Endothelial cell of umbilical vein (primary cell): ENCODE results near the gene RNASE8. TPM values are rescaled to one million over a fixed set of nuclear protein-coding genes. Genes with fewer than 3 reads are reported as not detected.

ENCODE experiments used
- BruUV-seq: library from RNA; stranded (reverse); fragments of 400-500 nt; replicated peaks from 2 replicates; lab custom pipeline; 2021; lab: Mats Ljungman, UMichigan
- CTCF ChIA-PET: fragments of 300-600, 350-600 bp; sonication (Branson Sonifier 250); formaldehyde crosslinking; loops from one replicate; lab custom pipeline; 2021; ENCODE audit warnings: antibody characterized with exemption, inconsistent platforms; lab: Charles Lee
- POLR2A ChIA-PET: fragments of 300-600, 350-600 bp; sonication (Branson Sonifier 250); formaldehyde crosslinking; loops from one replicate; lab custom pipeline; 2021; ENCODE audit warnings: antibody characterized with exemption, inconsistent platforms; lab: Charles Lee
- DNase-seq: peaks from one replicate; pipeline ENCODE4 v3.0.0-alpha.2; 2011; ENCODE audit warnings: low read depth, low spot score
- FAIRE-seq: peaks from 2 replicates; lab custom pipeline; 2011; peaks lifted over from hg19 to GRCh38; lab: Jason Lieb, UNC
- H2AFZ ChIP-seq: 2 replicates; pipeline ENCODE4 v1.6.0; 2012; ENCODE audit warnings: low read depth, low read length, control low read depth, inconsistent platforms
- H3K27ac ChIP-seq: 2 replicates; pipeline ENCODE4 v1.5.1; 2011; ENCODE audit warnings: low read depth, mild to moderate bottlenecking, control low read depth, low read length, moderate library complexity; ENCODE audit not compliant: insufficient read depth
- H3K27me3 ChIP-seq, 2 experiments: 2 replicates each; pipeline versions ENCODE4 v1.6.0 to v1.6.1; 2011; ENCODE audit warnings: low read length in 2 of 2, mixed read lengths in 1 of 2; ENCODE audit not compliant: control insufficient read depth in 2 of 2, insufficient read depth in 2 of 2
- H3K36me3 ChIP-seq, 2 experiments: 2 replicates in 1 of 2; 3 replicates in 1 of 2; pipeline ENCODE4 v1.5.1; 2011; ENCODE audit warnings: low read length in 2 of 2, mild to moderate bottlenecking in 1 of 2, moderate library complexity in 1 of 2; ENCODE audit not compliant: control insufficient read depth in 2 of 2, insufficient read depth in 2 of 2; ENCODE audit errors: extremely low read depth in 1 of 2
- H3K4me1 ChIP-seq: 3 replicates; pipeline ENCODE4 v1.5.1; 2011; ENCODE audit warnings: mild to moderate bottlenecking, low read length; ENCODE audit not compliant: control insufficient read depth, insufficient read depth; ENCODE audit errors: extremely low read depth
- H3K4me2 ChIP-seq: 2 replicates; pipeline ENCODE4 v1.6.1; 2011; ENCODE audit warnings: low read length, control low read depth, mixed read lengths; ENCODE audit not compliant: insufficient read depth
- H3K4me3 ChIP-seq, 3 experiments: fragments of 200-600 bp in 1 of 3; sonication (generic), shearing (Covaris generic) in 1 of 3; replicated peaks in 1 of 3; 2 replicates each; pipeline ENCODE4 v1.5.1; 2011 to 2016; ENCODE audit warnings: control low read depth in 3 of 3, low read length in 3 of 3, mild to moderate bottlenecking in 2 of 3, inconsistent platforms in 1 of 3, low read depth in 1 of 3, moderate library complexity in 1 of 3; ENCODE audit not compliant: insufficient read depth in 1 of 3
- H3K79me2 ChIP-seq: 2 replicates; pipeline ENCODE4 v1.6.0; 2012; ENCODE audit warnings: low read length, inconsistent platforms; ENCODE audit not compliant: control insufficient read depth, insufficient read depth
- H3K9ac ChIP-seq: replicated peaks from 2 replicates; pipeline ENCODE3; 2011; ENCODE audit warnings: low read length, control low read depth; ENCODE audit not compliant: insufficient read depth; ENCODE audit errors: extremely low read depth
- H3K9me1 ChIP-seq: replicated peaks from 3 replicates; pipeline ENCODE4 v1.6.0; 2011; ENCODE audit warnings: mild to moderate bottlenecking, low read length; ENCODE audit not compliant: control insufficient read depth, insufficient read depth; ENCODE audit errors: extremely low read depth
- H3K9me3 ChIP-seq: replicated peaks from 2 replicates; pipeline ENCODE4 v1.5.1; 2012; ENCODE audit warnings: low read length, inconsistent platforms; ENCODE audit not compliant: control insufficient read depth, insufficient read depth
- H4K20me1 ChIP-seq: replicated peaks from 2 replicates; pipeline ENCODE3; 2011; ENCODE audit warnings: mild to moderate bottlenecking, low read length; ENCODE audit not compliant: control insufficient read depth, insufficient read depth; ENCODE audit errors: extremely low read depth
- CTCF ChIP-seq, 2 donors: IDR thresholded peaks; 1 replicate in 1 of 2; 2 replicates in 1 of 2; pipeline ENCODE4 v1.5.1; 2011; ENCODE audit warnings: low read length in 2 of 2, mild to moderate bottlenecking in 2 of 2, moderate library complexity in 2 of 2, control low read depth in 1 of 2, inconsistent platforms in 1 of 2, low read depth in 1 of 2; ENCODE audit not compliant: insufficient read depth in 1 of 2; ENCODE audit errors: extremely low read depth in 1 of 2
- EZH2 ChIP-seq: IDR thresholded peaks from 2 replicates; pipeline ENCODE4 v1.6.1; 2012; ENCODE audit warnings: borderline replicate concordance, low read depth, mild to moderate bottlenecking, moderate library complexity, low read length, inconsistent platforms; ENCODE audit not compliant: severe bottlenecking
- FOS ChIP-seq: IDR thresholded peaks from 2 replicates; pipeline ENCODE4 v1.6.1; 2011; ENCODE audit warnings: mild to moderate bottlenecking, low read length, moderate library complexity, borderline replicate concordance; ENCODE audit not compliant: insufficient read depth
- GATA2 ChIP-seq: IDR thresholded peaks from 2 replicates; pipeline ENCODE4 v1.7.0; 2011; ENCODE audit warnings: low read depth, mild to moderate bottlenecking, moderate library complexity, mixed read lengths, low read length; ENCODE audit not compliant: insufficient read length, insufficient read depth
- JUN ChIP-seq: IDR thresholded peaks from 2 replicates; pipeline ENCODE4 v1.6.1; 2011; ENCODE audit warnings: borderline replicate concordance, low read depth; ENCODE audit not compliant: insufficient read length, insufficient read depth
- MAX ChIP-seq: IDR thresholded peaks from 2 replicates; pipeline ENCODE4 v1.6.1; 2011; ENCODE audit not compliant: insufficient read depth, insufficient read length
- MYC ChIP-seq: IDR thresholded peaks from one replicate; pipeline ENCODE4 v1.6.1; 2011; ENCODE audit warnings: mild to moderate bottlenecking, low read depth, low read length
- POLR2A ChIP-seq: IDR thresholded peaks from 2 replicates; pipeline ENCODE4 v1.6.1; 2012; ENCODE audit warnings: low read depth, mild to moderate bottlenecking, control low read depth, low read length
- POLR2AphosphoS5 ChIP-seq: IDR thresholded peaks from 2 replicates; pipeline ENCODE4 v1.6.1; 2012; ENCODE audit warnings: low read depth, mild to moderate bottlenecking, control low read depth, low read length, moderate library complexity; ENCODE audit not compliant: insufficient read depth
- dilution Hi-C: fragments of 300-500 bp; cut with MboI; formaldehyde crosslinking; loops from one replicate; pipeline ENCODE4 v1.15.0; 2019; ENCODE audit warnings: low sequenced_read_pairs; ENCODE audit not compliant: extremely low pct_ligation_motif_present
- intact Hi-C: fragments of 100-400 bp; cut with micrococcal nuclease; formaldehyde crosslinking; loops from one replicate; pipeline ENCODE4 v1.10.0; 2022
- polyA plus RNA-seq, 4 experiments: library from polyadenylated mRNA; depleted of rRNA in 3 of 4; stranded (reverse) in 3 of 4; unstranded in 1 of 4; fragments of >200 nt; gene quantifications; 2 replicates each; pipeline versions ENCODE4 v1.2.1 to v1.2.3, GENCODE V29; 2011 to 2012; ENCODE audit warnings: missing spikeins in 1 of 4
- total RNA-seq: library from RNA; stranded (reverse); gene quantifications from 2 replicates; pipeline ENCODE4 v1.2.3, GENCODE V29; 2021

RNASE8 gene
- total and polyA plus RNA-seq, 2 donors (not counting 3 experiments of a cell fraction or from before 2014, with no cell fraction given): not detected

DNA sequence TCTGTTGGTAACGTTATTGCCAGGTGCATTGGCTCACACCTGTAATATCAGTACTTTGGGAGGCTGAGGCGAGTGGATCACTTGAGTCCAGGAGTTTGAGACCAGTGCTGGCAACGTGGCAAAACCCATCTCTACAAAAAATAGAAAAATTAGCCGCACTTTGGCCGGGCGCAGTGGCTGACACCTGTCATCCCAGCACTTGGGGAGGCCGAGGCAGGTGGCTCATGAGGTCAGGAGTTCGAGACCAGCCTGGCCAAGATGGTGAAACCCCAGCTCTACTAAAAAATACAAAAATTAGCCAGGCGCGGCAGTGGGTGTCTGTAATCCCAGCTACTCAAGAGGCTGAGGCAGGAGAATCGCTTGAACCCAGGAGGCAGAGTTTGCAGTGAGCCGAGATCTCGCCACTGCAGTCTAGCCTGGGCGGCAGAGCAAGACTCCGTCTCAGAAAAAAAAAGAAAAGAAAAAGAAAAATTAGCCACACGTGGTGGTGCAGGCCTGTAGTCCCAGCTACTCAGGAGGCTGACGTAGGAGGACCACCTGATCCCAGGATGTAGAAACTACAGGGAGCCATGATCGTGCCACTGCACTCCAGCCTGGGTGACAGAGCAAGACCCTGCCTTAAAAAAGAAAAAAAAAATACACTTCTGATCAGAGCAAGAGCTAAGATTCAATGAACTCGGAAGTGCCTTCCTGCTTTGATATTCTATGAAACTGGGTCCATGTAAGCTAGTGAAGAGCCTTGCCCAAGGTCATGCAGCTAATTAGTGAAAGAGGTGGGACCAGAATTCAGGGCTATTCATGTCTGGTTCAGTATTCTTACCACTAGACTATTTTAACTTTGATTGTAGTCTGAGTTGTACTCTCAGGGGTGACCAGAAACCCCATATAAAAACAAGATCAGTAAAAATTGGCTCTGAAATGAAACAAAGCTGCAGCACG lies 4.2 kb upstream of the RNASE8 start:
- H3K9me1 ChIP-seq: no peaks in the 10 kb centered on the region
- H2AFZ ChIP-seq: no peak overlapping the region
- dilution Hi-C loops: no loop called here
- FAIRE-seq (no peak), DNase-seq (no peak)
- H3K27ac ChIP-seq: no peak overlapping the region
- TF ChIP-seq JUN: no peak
- TF ChIP-seq POLR2A: no peak
- TF ChIP-seq MYC: no peak
- no peak for TF ChIP-seq MAX
- no peak for TF ChIP-seq GATA2
- TF ChIP-seq EZH2: no peak
- TF ChIP-seq POLR2AphosphoS5: no peak
- no peak for TF ChIP-seq CTCF (IDR thresholded peaks at IDR 0.05; ENCODE audit: extremely low read depth in 1 of 2, insufficient read depth in 1 of 2, low read depth in 1 of 2, low read length in 2 of 2)
- no peak for TF ChIP-seq FOS
- no peak overlapping the region for H3K9ac ChIP-seq
- BruUV-seq: no TSS peak
- H3K27me3 ChIP-seq: peaks cover 18 to 26% of the 10 kb centered on the region in 2 experiments
- no peaks in the 10 kb centered on the region for H3K36me3 ChIP-seq
- no peaks in the 10 kb centered on the region for H3K4me1 ChIP-seq
- no peaks in the 10 kb centered on the region for H3K9me3 ChIP-seq
- ChIA-PET CTCF (interaction anchor here (1.1 kb wide), 1 partner anchor 15 kb away, joined by 3 read pairs; no protein-coding TSS in a partner anchor), POLR2A (no interaction called here)
- H3K4me2 ChIP-seq: no peak overlapping the region
- intact Hi-C loops: no loop called here
- no peaks in the 10 kb centered on the region for H3K79me2 ChIP-seq
- no peak overlapping the region for H3K4me3 ChIP-seq
- H4K20me1 ChIP-seq: no peaks in the 10 kb centered on the region
